Middle frontal gyrus (tissue), 1 donor: ENCODE results near the gene ZFAND6.
A peak's percentile ranks its signal among the peaks of the same experiment; 100 is the strongest.
"Not testable (repeated sequence)": the region's sequence is repeated elsewhere in the genome, so short reads cannot be mapped to it uniquely, and the experiment has no call there.

Experiments
- DNase-seq: peaks from one replicate; pipeline ENCODE4 v3.0.0-alpha.2; 2015; ENCODE audit warnings: low spot score; ENCODE audit errors: extremely low spot score

ZFAND6 gene

GRCh38 chr15:80058851-80059785 is at the start of gene ZFAND6:
Gene ZFAND6 (plus strand): TSS chr15:80059676. CDS start chr15:80120345, 60,669 bp downstream.
- DNase-seq, result peak; percentile 95

- DNase-seq, result no peak
These were observed 49.3 kb upstream of the ZFAND6 start for GRCh38 chr15:80010131-80010673.

DNA sequence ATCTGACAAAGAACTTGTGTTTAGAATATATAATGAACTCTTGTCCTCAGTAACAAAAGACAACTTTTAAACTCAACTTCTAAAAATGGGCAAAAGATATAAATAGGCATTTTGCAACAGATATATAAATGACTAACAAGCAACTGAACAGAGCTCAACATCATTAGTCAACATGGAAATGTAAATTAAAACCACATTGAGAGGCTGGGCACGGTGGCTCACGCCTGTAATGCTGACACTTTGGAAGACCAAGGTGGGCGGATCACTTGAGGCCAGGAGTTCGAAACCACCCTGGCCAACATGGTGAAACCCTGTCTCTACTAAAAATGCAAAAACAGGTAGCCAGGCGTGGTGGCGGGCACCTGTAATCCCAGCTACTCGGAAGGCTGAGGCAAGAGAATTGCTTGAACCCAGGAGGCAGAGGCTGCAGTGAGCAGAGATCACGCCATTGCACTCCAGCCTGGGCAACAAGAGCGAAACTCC is 48.4 kb upstream of the ZFAND6 start:
- DNase-seq, result not testable (repeated sequence)

GRCh38 chr15:80011596-80011995 is 47.9 kb upstream of the ZFAND6 start:
- DNase-seq, result no peak

GRCh38 chr15:80012060-80012726 is 47.3 kb upstream of the ZFAND6 start:
- DNase-seq, result no peak

DNA sequence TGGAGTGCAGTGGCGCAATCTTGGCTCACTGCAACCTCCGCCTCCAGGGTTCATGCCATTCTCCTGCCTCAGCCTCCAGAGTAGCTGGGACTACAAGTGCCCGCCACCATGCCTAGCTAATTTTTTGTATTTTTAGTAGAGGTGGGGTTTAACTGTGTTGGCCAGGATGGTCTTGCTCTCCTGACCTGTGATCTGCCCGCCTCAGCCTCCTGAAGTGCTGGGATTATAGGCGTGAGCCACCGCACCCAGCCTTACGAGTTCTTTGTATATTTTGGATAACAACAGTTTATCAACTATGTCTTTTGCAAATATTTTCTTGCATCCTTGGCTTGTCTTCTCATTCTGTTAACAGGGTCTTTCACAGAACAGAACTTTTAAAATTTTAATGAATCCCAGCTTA is 45.3 kb upstream of the ZFAND6 start:
- not testable (repeated sequence) for DNase-seq

DNA sequence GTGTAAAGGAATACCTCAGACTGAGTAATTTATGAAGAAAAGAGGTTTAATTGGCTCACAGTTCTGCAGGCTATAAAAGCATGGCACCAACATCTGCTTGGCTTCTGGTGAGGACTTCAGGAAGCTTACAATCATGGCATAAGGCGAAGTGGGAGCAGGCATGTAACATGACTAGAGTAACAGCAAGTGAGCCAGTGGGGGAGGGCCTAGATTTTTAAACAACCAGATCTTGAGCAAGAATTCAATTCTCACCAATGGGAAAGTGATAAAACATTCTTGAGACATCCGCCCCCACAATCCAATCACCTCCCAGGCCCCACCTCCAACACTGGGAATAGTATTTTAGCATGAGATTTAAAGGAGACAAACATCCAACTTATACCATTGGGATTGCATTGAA is 44.3 kb upstream of the ZFAND6 start:
- no peak for DNase-seq

GRCh38 chr15:80016506-80016905 is 43.0 kb upstream of the ZFAND6 start:
- not testable (repeated sequence) for DNase-seq

- not testable (repeated sequence) for DNase-seq
These were observed 42.3 kb upstream of the ZFAND6 start for GRCh38 chr15:80017139-80017538.

GRCh38 chr15:80019168-80019745 is 40.2 kb upstream of the ZFAND6 start:
- no peak for DNase-seq

GRCh38 chr15:80020149-80020548 is 39.3 kb upstream of the ZFAND6 start:
- not testable (repeated sequence) for DNase-seq

GRCh38 chr15:80020731-80021130 is 38.7 kb upstream of the ZFAND6 start:
- DNase-seq, result no peak

GRCh38 chr15:80026310-80026709 is 33.2 kb upstream of the ZFAND6 start:
- no peak for DNase-seq

DNA sequence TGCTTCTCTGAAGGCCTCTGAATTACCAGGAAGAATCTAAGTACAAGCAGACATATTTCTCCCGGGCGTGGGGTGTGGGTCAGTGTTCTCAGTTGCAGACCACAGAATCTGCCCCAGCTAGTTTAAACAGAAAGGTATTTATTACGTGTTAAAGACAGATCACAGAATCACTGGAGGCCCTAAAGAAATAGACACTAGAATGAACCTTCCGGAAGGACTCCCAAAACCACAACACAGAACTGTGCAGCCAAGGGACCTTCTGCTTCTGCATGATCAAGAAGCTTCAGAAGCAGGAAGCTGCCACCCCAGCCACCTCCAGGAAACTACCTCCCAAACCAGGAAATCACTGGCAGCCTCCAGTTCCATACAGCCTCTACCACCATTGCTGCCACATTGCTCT is 32.7 kb upstream of the ZFAND6 start:
- no peak for DNase-seq

GRCh38 chr15:80028937-80029336 is 30.5 kb upstream of the ZFAND6 start:
- no peak for DNase-seq

DNA sequence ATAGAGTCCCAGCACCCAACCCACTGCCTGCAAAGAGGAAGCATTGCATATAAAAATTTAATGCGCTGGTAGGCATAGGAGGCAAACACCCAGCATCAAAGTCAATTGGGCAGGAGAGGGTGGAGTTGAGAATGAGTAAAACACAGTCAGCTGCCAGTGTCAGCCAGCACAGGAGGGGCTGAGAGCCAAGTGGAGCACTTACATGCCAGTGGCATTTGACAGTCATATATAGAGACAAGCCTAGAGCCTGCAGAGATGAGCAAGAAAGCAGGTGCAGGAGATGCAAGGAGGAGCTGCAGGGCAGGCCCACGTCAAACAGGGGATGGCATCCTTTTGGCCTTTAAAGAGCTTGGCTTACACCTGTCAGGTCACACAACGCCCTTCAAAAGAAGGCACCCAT is 27.6 kb upstream of the ZFAND6 start:
- DNase-seq, result no peak

DNA sequence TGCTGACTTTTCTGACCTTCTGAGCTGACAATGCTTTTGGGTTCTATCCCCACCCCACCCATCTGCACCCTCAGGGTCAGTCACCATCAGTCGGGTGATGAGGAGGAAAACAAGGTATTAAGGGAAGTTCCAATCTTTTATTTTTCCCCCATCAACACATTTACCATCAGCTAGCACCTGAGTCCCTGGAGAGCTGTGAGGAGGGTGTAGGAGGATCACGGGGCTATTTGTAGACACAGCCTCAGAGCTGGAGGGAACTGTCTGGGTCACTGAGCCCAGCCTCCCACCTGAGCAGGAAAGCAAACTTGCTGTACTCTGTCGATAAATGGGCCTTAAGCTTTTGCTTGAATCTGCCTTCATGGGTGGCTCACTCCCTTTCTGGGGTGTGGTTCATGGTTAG is 24.8 kb upstream of the ZFAND6 start:
- no peak for DNase-seq

GRCh38 chr15:80036071-80036470 is 23.4 kb upstream of the ZFAND6 start:
- DNase-seq, result no peak

GRCh38 chr15:80041494-80042253 is 17.8 kb upstream of the ZFAND6 start:
- no peak for DNase-seq

DNA sequence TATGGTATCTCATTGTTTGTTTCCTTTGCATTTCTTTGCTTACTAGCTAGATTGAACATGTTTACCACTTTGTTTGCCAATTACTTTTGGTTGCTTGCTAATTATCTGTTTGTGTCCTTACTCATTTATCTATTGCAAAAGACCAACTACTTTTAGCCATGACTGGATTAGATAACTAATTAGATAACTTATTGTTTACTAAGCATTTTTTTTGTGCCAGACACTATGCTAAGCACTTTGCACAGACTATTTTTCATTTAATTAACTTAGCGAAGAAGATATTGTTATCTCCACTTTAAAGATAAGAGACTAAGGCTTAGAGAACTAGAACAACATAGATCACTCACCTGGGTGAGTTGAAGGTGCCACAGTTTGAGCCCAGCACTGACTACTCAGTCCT is 16.9 kb upstream of the ZFAND6 start:
- no peak for DNase-seq

DNA sequence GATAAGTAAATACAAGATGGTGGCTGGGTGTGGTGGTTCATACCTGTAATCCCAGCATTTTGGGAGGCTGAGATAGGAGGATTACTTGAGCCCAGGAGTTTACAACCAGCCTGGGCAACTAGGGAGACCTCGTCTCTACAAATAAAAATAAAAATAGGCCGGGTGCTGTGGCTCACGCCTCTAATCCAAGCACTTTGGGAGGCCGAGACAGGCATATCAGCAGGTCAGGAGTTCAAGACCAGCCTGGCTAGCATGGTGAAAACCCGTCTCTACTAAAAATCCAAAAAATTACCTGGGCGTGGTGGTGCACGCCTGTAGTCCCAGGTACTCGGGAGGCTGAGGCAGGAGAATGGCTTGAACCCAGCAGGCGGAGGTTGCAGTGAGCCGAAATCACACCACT is 14.3 kb upstream of the ZFAND6 start:
- DNase-seq, result not testable (repeated sequence)
